Activated naive CD4-positive, alpha-beta T cell treated with anti-CD3 and anti-CD28 coated beads, Interleukin-2, amount 50 U/mL, for 72 hours (primary cell): ENCODE results near the gene ZSWIM2. TPM values are rescaled to one million over a fixed set of nuclear protein-coding genes. Genes with fewer than 3 reads are reported as not detected.
"Not testable (repeated sequence)": the region's sequence is repeated elsewhere in the genome, so short reads cannot be mapped to it uniquely, and the experiment has no call there.

Experiments
- ATAC-seq, 2 donors: fragments of 150-1000 bp; cut with Tn5 transposase; 2 replicates each; pipeline ENCODE4 v1.10.0; 2021; ENCODE audit warnings: mild to moderate bottlenecking in 2 of 2, moderate library complexity in 2 of 2
- DNase-seq, 2 donors: peaks; one replicate each; pipeline ENCODE4 v3.0.0; 2021 to 2022; ENCODE audit warnings: low spot score in 2 of 2
- H3K27ac Mint-ChIP-seq, 2 donors: one replicate each; pipeline ENCODE4 v1.8.0; 2022; ENCODE audit warnings: mild to moderate bottlenecking in 2 of 2, mixed read lengths in 2 of 2
- H3K36me3 Mint-ChIP-seq, 2 donors: one replicate each; pipeline ENCODE4 v1.8.0; 2022; ENCODE audit warnings: mixed read lengths in 2 of 2
- H3K9me3 Mint-ChIP-seq, 2 donors: one replicate each; pipeline ENCODE4 v1.8.0; 2022; ENCODE audit warnings: mixed read lengths in 2 of 2
- total RNA-seq, 2 donors: library from RNA; stranded (reverse); gene quantifications; one replicate each; pipeline ENCODE4 v1.2.3, GENCODE V29; 2022

Gene ZSWIM2
- total RNA-seq, 2 donors from 2014 or later, result not detected

DNA sequence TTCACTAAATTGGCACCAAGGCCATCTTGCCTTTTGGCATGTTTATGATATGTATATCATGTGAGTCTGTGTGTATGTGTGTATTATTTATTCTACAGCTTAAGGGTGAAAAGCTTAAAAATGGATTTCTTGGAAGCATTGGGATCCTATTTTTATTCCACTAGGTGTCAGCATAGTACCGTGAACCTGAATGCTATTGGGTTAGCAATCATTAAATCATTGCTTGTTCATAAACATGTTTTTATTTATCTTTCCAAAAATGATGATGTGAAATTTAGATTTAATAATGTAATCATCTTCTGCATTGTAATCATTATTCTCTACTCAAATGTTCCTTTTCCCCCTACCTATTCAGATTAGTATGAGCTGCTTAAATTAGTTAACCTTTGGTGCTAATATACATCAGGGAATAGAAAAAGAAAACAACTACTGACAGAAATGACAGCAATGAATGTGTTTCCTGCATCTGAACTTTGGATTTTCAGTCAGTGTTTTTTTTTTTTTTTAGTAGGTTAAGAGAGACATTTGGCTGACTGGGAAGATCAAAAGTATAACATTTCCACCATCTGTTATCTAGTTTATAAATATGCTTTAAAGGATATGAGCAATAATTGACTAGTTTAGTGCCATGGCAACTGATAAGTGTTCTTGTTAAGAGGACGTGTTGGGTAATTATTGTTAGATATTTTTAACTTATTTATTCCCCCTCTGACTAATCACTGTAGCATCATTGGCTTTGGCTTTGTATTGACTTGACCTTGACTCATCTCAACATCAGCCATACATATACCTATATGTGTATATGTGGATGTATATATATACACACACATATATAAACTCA lies 14.1 kb upstream of the ZSWIM2 start:
- Mint-ChIP-seq H3K27ac (no peak overlapping the region), H3K36me3 (no peaks in the 10 kb centered on the region), H3K9me3 (no peaks in the 10 kb centered on the region)
- no peak for DNase-seq
- ATAC-seq, result no peak

DNA sequence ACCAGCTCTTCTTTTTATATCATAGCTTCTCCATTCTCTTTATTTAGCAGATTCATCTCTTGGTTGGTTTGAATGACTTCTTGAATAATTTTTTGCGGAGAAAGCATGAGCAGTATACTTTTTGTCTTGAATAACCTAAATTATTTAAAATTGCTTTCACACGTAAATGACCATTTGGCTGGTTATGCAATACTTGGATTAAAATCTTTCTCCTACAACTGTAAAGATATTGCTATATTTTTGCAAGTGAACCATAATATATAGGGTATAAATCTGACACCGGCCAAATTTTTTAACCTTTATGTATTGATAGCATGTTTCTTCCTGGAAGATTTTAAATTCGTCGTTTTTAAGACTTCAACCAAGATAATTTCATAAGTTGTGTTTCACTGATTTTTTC lies 6.2 kb upstream of the ZSWIM2 start:
- Mint-ChIP-seq H3K27ac (no peak overlapping the region), H3K36me3 (no peaks in the 10 kb centered on the region), H3K9me3 (no peaks in the 10 kb centered on the region)
- no peak for DNase-seq
- ATAC-seq, result no peak

DNA sequence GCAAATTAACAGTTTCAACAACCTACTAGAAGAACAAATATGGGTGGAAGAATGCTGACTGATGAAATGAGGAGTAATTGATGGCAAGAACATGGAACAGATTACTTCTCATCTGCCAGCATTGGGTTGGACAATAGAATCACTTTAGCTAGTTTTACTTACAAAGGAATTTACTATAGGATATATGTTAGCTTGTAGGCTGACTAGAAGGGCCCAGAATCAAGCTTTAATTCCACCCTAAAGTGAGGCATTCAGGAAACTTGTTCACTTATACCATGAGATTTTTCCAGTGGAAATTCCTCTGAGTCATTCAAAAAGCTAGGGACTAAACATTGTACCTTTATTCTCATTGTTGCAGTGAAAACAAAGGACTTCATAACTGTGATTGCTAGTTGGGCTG lies 5.0 kb upstream of the ZSWIM2 start:
- H3K9me3 Mint-ChIP-seq, result peaks cover 0 to 5% of the 10 kb centered on the region in 2 donors
- H3K36me3 Mint-ChIP-seq, result peaks cover 0 to 5% of the 10 kb centered on the region in 2 donors
- H3K27ac Mint-ChIP-seq, result no peak overlapping the region
- DNase-seq (no peak), ATAC-seq (no peak)

DNA sequence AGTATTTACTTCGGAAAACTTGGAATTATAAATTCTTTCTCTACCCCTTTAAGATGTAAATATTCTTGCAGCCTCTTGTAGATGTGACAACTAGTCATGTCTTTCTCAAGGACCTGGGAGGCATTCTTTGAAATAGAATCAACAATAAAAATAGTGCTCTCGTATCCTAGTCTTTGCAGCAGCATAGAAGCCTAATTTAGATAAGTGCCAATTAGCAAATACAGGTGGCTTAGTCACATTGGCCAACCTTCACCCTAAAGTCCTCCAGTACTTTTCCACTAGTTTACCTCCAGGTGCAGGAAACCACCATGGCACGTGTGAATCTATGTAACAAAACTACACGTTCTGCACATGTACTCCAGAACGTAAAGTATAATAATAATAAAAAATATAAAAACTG lies 3.5 kb upstream of the ZSWIM2 start:
- no peak for DNase-seq
- no peak for ATAC-seq
- H3K36me3 Mint-ChIP-seq, result peaks cover 0 to 5% of the 10 kb centered on the region in 2 donors
- no peak overlapping the region for H3K27ac Mint-ChIP-seq
- peaks cover 0 to 5% of the 10 kb centered on the region in 2 donors for H3K9me3 Mint-ChIP-seq

DNA sequence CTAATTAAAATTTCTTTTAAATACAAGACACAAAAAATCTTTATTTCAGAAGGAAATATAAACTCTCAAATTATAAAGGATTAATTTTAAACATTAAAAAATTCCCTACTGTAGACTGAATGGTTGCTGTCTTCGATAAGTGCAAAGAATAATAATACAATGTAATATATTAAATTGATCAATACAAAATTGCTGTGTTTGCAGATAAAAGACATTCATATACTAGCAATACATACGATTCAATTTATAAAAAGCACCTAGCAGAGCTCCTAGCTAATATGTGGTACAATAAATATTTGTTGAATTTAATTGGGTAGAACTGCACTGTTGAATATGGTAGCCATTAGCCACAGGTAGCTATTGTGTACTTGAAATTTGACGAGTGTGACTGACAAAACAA lies 6.6 kb downstream of the ZSWIM2 start:
- H3K36me3 Mint-ChIP-seq, result no peaks in the 10 kb centered on the region
- ATAC-seq, result no peak
- no peak for DNase-seq
- no peaks in the 10 kb centered on the region for H3K9me3 Mint-ChIP-seq
- no peak overlapping the region for H3K27ac Mint-ChIP-seq

DNA sequence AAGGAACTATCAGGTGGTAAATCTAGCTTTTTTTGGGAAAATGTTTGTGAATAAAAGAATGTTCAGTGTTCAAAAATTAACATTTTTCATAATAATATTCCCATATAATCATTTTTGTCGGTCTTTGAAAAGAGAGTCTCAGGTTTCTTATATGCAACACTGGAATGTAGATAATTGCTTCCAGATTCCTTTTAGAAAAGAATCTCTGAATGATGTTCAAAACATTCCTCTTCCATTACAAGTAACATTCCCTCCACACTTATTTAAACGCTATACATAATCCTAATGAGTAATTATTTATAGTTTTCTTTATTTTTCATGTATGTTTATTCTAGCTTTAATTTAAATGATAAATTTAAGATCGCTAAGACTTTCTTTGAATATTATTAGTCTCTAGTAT lies 7.0 kb downstream of the ZSWIM2 start:
- no peak overlapping the region for H3K27ac Mint-ChIP-seq
- ATAC-seq (no peak), DNase-seq (no peak)
- H3K36me3 Mint-ChIP-seq, result no peaks in the 10 kb centered on the region
- no peaks in the 10 kb centered on the region for H3K9me3 Mint-ChIP-seq

DNA sequence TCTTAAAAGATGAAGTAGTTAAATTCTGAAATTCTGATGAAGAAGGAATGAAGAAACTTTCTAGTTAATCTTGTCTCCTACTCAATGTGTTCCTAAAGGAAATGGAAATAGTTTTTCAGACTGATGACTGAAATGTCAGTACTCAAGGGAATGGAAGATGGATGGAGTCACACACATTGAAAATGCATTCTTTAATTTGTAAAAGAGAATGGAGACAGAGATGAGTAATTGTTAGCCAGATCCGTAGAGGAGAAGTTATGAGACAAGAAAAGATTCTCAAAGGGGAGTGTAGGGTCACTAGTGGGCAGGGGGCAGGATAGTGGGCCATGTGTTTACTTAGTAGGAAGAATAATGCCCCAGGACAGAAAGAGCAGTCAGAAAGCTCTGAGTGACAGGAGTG lies 13.3 kb downstream of the ZSWIM2 start:
- H3K36me3 Mint-ChIP-seq, result no peaks in the 10 kb centered on the region
- no peaks in the 10 kb centered on the region for H3K9me3 Mint-ChIP-seq
- ATAC-seq (no peak), DNase-seq (no peak)
- H3K27ac Mint-ChIP-seq, result no peak overlapping the region

DNA sequence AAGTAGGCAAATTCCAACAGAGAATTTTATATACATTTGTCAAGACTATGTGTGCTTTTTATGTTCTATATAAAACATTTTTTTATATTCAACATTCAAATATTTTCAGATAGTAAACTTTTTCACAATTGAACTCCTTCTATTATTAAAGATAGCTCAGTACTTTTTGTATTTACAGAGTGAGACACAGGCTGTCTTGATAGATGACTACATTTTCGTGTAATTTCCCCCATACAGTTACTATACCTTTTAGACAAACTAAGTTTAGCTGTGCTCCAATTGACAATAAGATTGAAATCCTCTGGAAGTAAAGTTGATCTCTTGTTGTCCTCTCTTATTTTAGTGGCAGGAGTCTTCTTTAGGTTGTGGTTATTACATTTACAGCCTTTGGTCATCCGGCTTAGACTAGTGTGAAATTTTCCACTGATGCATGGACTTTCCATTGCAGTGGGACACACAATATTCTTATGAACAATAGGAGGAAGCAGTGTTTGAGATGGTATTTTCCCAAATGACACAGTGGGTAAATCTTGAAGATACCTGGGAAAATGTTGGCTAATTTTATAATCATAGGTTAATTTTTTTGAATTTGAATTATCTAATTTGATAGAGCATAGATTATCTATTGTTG lies 21.0 kb downstream of the ZSWIM2 start:
- peaks cover 0 to 4% of the 10 kb centered on the region in 2 donors for H3K9me3 Mint-ChIP-seq
- ATAC-seq, result no peak
- H3K27ac Mint-ChIP-seq, result no peak overlapping the region
- H3K36me3 Mint-ChIP-seq, result no peaks in the 10 kb centered on the region
- DNase-seq, result no peak

DNA sequence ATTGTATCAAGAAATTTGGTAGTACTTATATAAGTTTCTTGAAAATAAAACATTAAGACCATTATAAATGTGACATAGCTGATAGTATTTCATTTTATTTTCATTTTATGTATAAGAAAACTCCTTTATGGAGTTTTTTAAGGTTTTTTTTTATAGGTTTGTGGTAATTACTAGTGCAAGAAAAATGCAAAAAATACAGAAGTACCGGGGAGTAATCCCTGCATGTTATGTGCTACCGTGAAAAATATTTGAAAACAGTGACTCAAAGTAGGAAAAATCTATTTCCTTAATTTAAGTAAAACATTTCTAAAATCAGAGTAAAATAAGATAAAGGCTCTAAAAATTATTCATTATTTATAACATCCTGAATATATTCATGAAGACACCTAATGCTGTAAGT lies 21.6 kb downstream of the ZSWIM2 start:
- no peaks in the 10 kb centered on the region for H3K36me3 Mint-ChIP-seq
- DNase-seq (no peak), ATAC-seq (no peak)
- peaks cover 0 to 4% of the 10 kb centered on the region in 2 donors for H3K9me3 Mint-ChIP-seq
- no peak overlapping the region for H3K27ac Mint-ChIP-seq

DNA sequence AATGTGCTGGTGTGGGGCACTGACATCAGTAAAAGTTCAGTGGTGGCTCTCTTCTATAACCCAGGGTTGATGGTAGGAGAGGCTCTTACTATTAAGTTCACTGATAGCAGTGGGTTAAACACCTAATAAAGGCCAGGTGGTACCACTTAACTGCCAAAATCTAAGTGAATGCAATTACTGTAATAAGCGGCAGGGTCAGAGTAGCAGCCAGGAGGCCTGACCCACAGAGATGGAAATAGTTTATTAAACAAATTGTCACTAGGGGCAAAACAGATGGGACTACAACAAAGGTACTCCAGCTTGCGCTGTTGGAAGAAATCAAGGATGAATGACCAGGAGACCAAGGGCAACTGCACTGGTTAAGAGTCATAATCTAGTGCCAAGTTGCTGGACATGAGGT lies 26.6 kb downstream of the ZSWIM2 start:
- no peak overlapping the region for H3K27ac Mint-ChIP-seq
- no peak for ATAC-seq
- H3K36me3 Mint-ChIP-seq, result no peaks in the 10 kb centered on the region
- peaks cover 0 to 4% of the 10 kb centered on the region in 2 donors for H3K9me3 Mint-ChIP-seq
- DNase-seq, result no peak

DNA sequence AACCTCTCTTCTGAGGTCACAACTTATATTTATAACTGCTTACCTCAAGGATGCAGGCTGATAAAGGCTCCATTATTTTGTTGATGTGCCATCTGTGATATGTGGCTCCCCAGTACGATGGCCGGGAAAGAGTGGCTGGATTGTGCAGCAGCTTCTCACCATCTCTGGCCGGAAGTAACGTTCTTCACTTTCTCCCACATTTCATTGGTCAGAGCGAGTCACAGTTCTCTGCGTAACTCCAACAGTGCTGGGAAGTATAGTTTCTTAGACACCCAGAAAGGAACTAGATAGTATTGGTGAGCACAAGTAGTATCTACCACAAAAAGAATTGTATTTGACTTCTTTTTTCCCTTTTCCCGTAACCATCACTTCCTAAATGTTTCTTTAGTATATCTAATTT lies 28.7 kb downstream of the ZSWIM2 start:
- no peak overlapping the region for H3K27ac Mint-ChIP-seq
- DNase-seq (no peak), ATAC-seq (no peak)
- H3K9me3 Mint-ChIP-seq, result peaks cover 3 to 4% of the 10 kb centered on the region in 2 donors
- H3K36me3 Mint-ChIP-seq, result no peaks in the 10 kb centered on the region

DNA sequence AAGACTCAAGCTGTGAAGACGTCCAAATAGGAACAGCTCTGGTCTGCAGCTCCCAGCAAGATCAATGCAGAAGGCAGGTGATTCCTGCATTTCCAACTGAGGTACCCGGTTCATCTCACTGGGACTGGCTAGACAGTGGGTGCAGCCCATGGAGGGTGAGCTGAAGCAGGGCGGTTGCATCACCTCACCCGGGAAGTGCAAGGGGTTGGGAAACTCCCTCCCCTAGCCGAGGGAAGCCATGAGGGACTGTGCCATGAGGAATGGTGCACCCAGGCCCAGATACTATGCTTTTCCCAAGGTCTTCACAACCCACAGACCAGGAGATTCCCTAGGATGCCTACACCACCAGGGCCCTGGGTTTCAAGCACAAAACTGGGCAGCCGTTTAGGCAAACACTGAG lies 37.2 kb downstream of the ZSWIM2 start:
- DNase-seq, ATAC-seq, H3K27ac Mint-ChIP-seq, H3K36me3 Mint-ChIP-seq: not testable (repeated sequence)
- H3K9me3 Mint-ChIP-seq, result peaks cover 6 to 14% of the 10 kb centered on the region in 2 donors

DNA sequence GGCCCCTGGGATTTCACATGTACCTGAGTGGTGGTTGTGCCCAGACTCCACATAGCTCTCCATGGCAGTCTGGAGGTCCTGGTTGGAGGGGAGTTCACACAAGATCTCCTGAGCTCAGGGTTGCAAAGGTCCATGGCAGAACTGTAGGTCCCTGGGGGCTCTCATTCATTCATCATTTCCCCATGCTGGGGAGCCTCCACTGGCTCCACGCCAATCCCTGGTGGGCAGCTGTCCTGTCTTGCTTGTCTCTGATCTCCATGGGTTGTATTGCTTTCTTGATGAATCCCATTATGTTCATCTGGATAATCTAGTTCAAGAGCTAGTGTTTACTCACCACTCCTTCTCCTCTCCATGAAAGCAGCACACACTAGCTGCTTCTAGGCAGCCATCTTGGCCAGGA lies 42.4 kb downstream of the ZSWIM2 start:
- peaks cover 0 to 18% of the 10 kb centered on the region in 2 donors for H3K36me3 Mint-ChIP-seq
- no peak for ATAC-seq
- H3K9me3 Mint-ChIP-seq, result peaks cover 8 to 18% of the 10 kb centered on the region in 2 donors
- no peak for DNase-seq
- no peak overlapping the region for H3K27ac Mint-ChIP-seq

DNA sequence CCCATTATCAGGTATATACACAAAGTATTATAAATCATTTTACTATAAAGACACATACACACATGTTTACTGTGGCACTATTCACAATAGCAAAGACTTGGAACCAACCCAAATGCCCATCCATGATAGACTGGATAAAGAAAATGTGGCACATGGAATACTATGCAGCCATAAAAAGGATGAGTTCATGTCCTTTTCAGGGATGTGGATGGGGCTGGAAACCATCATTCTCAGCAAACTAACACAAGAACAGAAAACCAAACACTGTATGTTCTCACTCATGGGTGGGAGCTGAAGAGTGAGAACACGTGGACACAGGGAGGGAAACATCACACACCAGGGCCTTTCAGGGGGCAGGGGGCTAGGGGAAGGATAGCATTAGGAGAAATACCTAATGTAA lies 50.4 kb downstream of the ZSWIM2 start:
- not testable (repeated sequence) for H3K36me3 Mint-ChIP-seq, DNase-seq, H3K9me3 Mint-ChIP-seq, H3K27ac Mint-ChIP-seq, ATAC-seq

DNA sequence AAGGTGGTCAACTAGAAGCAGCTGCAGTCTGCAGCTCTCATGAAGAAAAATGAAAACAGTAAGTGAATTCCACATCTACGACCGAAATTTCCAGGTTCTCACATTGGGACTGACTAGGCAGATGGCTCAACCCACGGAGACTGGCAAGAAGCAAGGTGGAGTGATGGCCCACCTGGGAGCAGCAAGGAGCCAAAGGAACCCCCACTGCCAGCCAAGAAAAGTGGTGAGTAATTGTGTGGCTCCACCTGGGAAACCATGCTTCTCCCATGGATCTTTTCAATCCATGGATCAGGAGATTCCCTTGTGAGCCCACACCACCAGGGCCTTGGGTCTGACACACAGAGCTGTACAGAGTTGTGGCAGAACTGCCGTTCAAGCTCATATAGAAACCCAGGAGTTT lies 64.0 kb downstream of the ZSWIM2 start:
- ATAC-seq, result no peak
- H3K27ac Mint-ChIP-seq, result no peak overlapping the region

DNA sequence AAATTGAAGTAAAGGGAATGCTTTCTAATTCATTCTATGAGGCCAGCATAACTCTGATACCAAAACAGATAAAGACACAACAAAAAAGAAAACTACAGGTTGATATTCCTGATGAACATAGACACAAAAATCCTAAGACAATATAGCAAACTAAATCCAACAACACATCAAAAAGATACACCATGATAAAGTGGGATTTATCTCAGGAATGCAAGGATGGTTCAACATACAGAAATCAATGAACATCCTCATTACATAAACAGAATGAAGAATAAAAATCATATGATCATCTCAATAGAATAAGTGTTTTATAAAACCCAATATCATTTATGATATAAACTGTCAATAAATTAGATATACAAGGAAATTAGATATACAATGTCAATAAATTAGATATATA lies 65.7 kb downstream of the ZSWIM2 start:
- H3K9me3 Mint-ChIP-seq, result peaks cover 13 to 16% of the 10 kb centered on the region in 2 donors
- no peak for DNase-seq
- H3K27ac Mint-ChIP-seq, result no peak overlapping the region
- ATAC-seq, result no peak
- no peaks in the 10 kb centered on the region for H3K36me3 Mint-ChIP-seq

More for the DNA sequence above, 64.0 kb downstream of the ZSWIM2 start:
- no peak for DNase-seq
- Mint-ChIP-seq H3K9me3 (peaks cover 11 to 16% of the 10 kb centered on the region in 2 donors), H3K36me3 (no peaks in the 10 kb centered on the region)

DNA sequence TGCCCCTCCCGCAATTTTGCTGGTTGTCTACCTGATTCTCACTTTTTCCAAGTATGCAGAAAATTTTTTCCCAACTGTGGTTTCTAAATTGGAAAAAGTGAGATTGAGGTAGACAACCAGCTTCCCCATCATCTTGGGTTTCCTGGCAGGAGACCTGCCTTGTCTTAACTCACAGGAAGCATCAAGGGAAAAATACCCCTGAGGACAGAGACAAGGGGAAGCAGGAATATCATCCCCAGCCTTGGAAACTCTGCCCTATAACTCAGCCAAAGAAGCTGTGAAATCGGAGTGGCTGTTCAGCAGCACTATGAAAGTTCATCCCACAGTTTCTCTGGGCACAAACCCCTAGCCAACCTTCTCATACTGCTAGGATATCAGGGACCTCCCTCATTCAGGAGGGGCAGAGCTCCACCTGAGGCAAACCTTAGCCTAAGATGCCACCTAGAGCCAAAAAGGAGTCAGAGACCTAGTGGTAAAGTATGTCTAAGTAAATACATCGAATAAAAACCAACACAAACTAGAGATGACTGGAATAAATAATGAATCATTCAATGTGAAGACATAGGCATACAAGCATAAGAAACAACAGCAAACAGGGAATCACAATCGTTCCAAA lies 68.2 kb downstream of the ZSWIM2 start:
- DNase-seq, result no peak
- H3K36me3 Mint-ChIP-seq, result no peaks in the 10 kb centered on the region
- ATAC-seq, result no peak
- H3K9me3 Mint-ChIP-seq, result peaks cover 6 to 17% of the 10 kb centered on the region in 2 donors
- H3K27ac Mint-ChIP-seq, result no peak overlapping the region
